Neural cell (in vitro differentiated cells): ENCODE measurements around the gene GALNT2. TPM values are rescaled to one million over a fixed set of nuclear protein-coding genes. Genes with fewer than 3 reads are reported as not detected.

ENCODE experiments used
- H2AFZ ChIP-seq: fragments of 200-600, 300-800 bp; sonication (generic), shearing (Covaris generic); 2 replicates; pipeline ENCODE4 v1.6.0; 2014; ENCODE audit warnings: low read depth, mild to moderate bottlenecking, antibody characterized with exemption, low read length, moderate library complexity
- H3F3A ChIP-seq: fragments of 200-600 bp; shearing (Covaris generic); 2 replicates; pipeline ENCODE4 v1.6.1; 2016; ENCODE audit warnings: mild to moderate bottlenecking, moderate library complexity, mixed read lengths, antibody characterized with exemption, low read length; ENCODE audit not compliant: insufficient read depth, poor library complexity, severe bottlenecking
- H3K27ac ChIP-seq: fragments of 200-600, 300-800 bp; sonication (generic), shearing (Covaris generic); 2 replicates; pipeline ENCODE4 v1.5.1; 2014; ENCODE audit warnings: mild to moderate bottlenecking, low read length, moderate library complexity
- H3K27me3 ChIP-seq: fragments of 300-800, 200-600 bp; sonication (generic), shearing (Covaris generic); 2 replicates; pipeline ENCODE4 v1.6.0; 2014; ENCODE audit warnings: mild to moderate bottlenecking, low read depth, low read length, moderate library complexity; ENCODE audit not compliant: insufficient read depth
- H3K36me3 ChIP-seq: fragments of 300-800, 200-600 bp; sonication (generic), shearing (Covaris generic); 2 replicates; pipeline ENCODE4 v1.5.1; 2014; ENCODE audit warnings: mild to moderate bottlenecking, antibody characterized with exemption, low read length, moderate library complexity; ENCODE audit not compliant: insufficient read depth
- H3K4me2 ChIP-seq: fragments of 300-800, 200-600 bp; sonication (generic), shearing (Covaris generic); 2 replicates; pipeline ENCODE4 v1.6.0; 2014; ENCODE audit warnings: mild to moderate bottlenecking, low read length
- H3K4me3 ChIP-seq: fragments of 300-800, 200-600 bp; sonication (generic), shearing (Covaris generic); 2 replicates; pipeline ENCODE4 v1.5.1; 2014; ENCODE audit warnings: mild to moderate bottlenecking, low read length, moderate library complexity
- H3K79me2 ChIP-seq: fragments of 200-600 bp; shearing (Covaris generic); replicated peaks from 2 replicates; pipeline ENCODE4 v1.6.0; 2014; ENCODE audit warnings: mild to moderate bottlenecking, low read length, moderate library complexity; ENCODE audit not compliant: insufficient read depth
- H3K9ac ChIP-seq: fragments of 300-800, 200-600 bp; sonication (generic), shearing (Covaris generic); 2 replicates; pipeline ENCODE4 v1.6.1; 2016; ENCODE audit warnings: mild to moderate bottlenecking, low read length, mixed read lengths
- H3K9me2 ChIP-seq: fragments of 200-600 bp; shearing (Covaris generic); 2 replicates; pipeline ENCODE4 v1.6.1; 2016; ENCODE audit warnings: mild to moderate bottlenecking, low read length, mixed read lengths; ENCODE audit not compliant: insufficient read depth
- H3K9me3 ChIP-seq: fragments of 200-600, 300-800 bp; sonication (generic), shearing (Covaris generic); 2 replicates; pipeline ENCODE4 v1.6.1; 2016; ENCODE audit warnings: mild to moderate bottlenecking, mixed run types, low read length, moderate library complexity, mixed read lengths
- H4K20me1 ChIP-seq: fragments of 200-600 bp; shearing (Covaris generic); 2 replicates; pipeline ENCODE4 v1.6.1; 2016; ENCODE audit warnings: mild to moderate bottlenecking, mixed run types; ENCODE audit not compliant: insufficient read depth
- CTCF ChIP-seq: fragments of 450-650 bp; IDR thresholded peaks from 2 replicates; pipeline ENCODE4 v1.5.1; 2014; ENCODE audit warnings: antibody characterized with exemption, mild to moderate bottlenecking, moderate library complexity; ENCODE audit not compliant: poor library complexity, severe bottlenecking
- EP300 ChIP-seq: fragments of 450-650 bp; conservative IDR thresholded peaks from 2 replicates; pipeline ENCODE4 v1.6.1; 2014; ENCODE audit warnings: antibody characterized with exemption, mild to moderate bottlenecking, moderate library complexity; ENCODE audit not compliant: poor library complexity, severe bottlenecking
- EZH2 ChIP-seq: fragments of 200-600, 300-800 bp; shearing (Covaris generic), sonication (generic); IDR thresholded peaks from 2 replicates; pipeline ENCODE4 v1.6.1; 2014; ENCODE audit warnings: antibody characterized with exemption, low read length, borderline replicate concordance, mild to moderate bottlenecking; ENCODE audit not compliant: insufficient read depth, poor library complexity, severe bottlenecking
- MXI1 ChIP-seq: fragments of 450-650 bp; conservative IDR thresholded peaks from 2 replicates; pipeline ENCODE4 v1.6.1; 2014; ENCODE audit warnings: antibody characterized with exemption, mild to moderate bottlenecking; ENCODE audit not compliant: poor library complexity, severe bottlenecking
- POLR2AphosphoS5 ChIP-seq: IDR thresholded peaks from 2 replicates; pipeline ENCODE4 v1.6.1; 2012
- RAD21 ChIP-seq: fragments of 450-650 bp; conservative IDR thresholded peaks from 2 replicates; pipeline ENCODE4 v1.6.1; 2014; ENCODE audit warnings: antibody characterized with exemption, mild to moderate bottlenecking, moderate library complexity
- REST ChIP-seq: IDR thresholded peaks from 2 replicates; pipeline ENCODE4 v1.6.1; 2012; ENCODE audit warnings: borderline replicate concordance
- SMC3 ChIP-seq: fragments of 450-650 bp; conservative IDR thresholded peaks from 2 replicates; pipeline ENCODE4 v1.6.1; 2014; ENCODE audit warnings: antibody characterized with exemption, mild to moderate bottlenecking, moderate library complexity; ENCODE audit not compliant: poor library complexity
- TAF1 ChIP-seq: IDR thresholded peaks from 2 replicates; pipeline ENCODE4 v1.6.1; 2012; ENCODE audit warnings: low read depth
- polyA plus RNA-seq: library from polyadenylated mRNA; depleted of rRNA; stranded (reverse); fragments of >200 nt; gene quantifications from 2 replicates; pipeline ENCODE4 v1.2.3, GENCODE V29; 2014

GALNT2 gene
- polyA plus RNA-seq, 1 donor from 2014 or later = 38.8 TPM

DNA sequence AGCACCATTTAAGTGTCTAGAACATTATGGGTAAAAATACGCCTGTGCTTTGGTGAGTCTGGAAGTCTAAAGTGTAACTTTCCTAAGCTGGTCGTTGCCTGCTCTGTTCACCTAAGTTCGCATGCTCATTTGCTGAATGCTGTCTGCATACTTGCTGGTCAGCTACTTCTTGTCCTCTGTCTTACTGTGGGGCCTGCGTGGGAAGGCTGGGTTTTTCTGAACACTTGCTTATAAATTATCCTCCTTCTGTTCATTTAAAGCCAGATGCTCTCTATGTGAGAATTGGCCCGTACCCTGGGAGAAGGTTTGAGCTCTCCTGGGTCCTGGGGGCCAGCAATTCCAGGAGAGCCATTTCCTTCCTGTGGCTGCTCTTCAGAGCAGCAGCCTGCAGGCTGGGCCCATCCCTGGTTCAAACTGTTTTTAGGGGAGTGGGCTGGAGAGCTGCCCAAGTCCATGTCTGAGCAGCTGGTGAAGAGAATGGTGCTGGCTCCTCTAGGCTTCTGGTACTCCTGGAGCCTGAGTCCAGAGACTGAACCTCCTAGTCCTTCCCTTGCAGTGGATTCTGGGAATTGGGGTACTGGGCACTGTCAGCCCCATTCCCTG is 75.7 kb downstream of the GALNT2 start:
- H3K79me2 ChIP-seq = peaks cover 21% of the 10 kb centered on the region
- H3K9ac ChIP-seq = no peak overlapping the region
- H3K27me3 ChIP-seq = no peaks in the 10 kb centered on the region
- TF ChIP-seq TAF1 = no peak
- no peak for TF ChIP-seq EP300
- TF ChIP-seq POLR2AphosphoS5 = no peak
- TF ChIP-seq REST = no peak
- no peak for TF ChIP-seq MXI1
- H2AFZ ChIP-seq = no peak overlapping the region
- no peaks in the 10 kb centered on the region for H3K9me2 ChIP-seq
- no peak overlapping the region for H3K27ac ChIP-seq
- H4K20me1 ChIP-seq = no peaks in the 10 kb centered on the region
- H3K36me3 ChIP-seq = no peaks in the 10 kb centered on the region
- H3F3A ChIP-seq = no peaks in the 10 kb centered on the region
- no peaks in the 10 kb centered on the region for H3K9me3 ChIP-seq
- no peak overlapping the region for H3K4me2 ChIP-seq
- no peak overlapping the region for H3K4me3 ChIP-seq

GRCh38 chr1:230143534-230143933 is 76.5 kb downstream of the GALNT2 start:
- Histone ChIP-seq H3F3A (no peaks in the 10 kb centered on the region), H3K27ac (no peak overlapping the region), H4K20me1 (no peaks in the 10 kb centered on the region), H3K27me3 (no peaks in the 10 kb centered on the region), H3K4me2 (no peak overlapping the region), H3K79me2 (peaks cover 21% of the 10 kb centered on the region), H3K9me2 (no peaks in the 10 kb centered on the region), H3K9me3 (no peaks in the 10 kb centered on the region), H3K4me3 (peak overlapping the region; percentile 21), H3K9ac (no peak overlapping the region), H2AFZ (no peak overlapping the region), H3K36me3 (no peaks in the 10 kb centered on the region)
- TF ChIP-seq POLR2AphosphoS5 (peak; percentile 49), MXI1 (peak; percentile 56), CTCF (no peak), EP300 (peak; percentile 50)

GRCh38 chr1:230144010-230144614 is 77.1 kb downstream of the GALNT2 start:
- Histone ChIP-seq H3K27me3 (no peaks in the 10 kb centered on the region), H3K4me2 (no peak overlapping the region), H4K20me1 (no peaks in the 10 kb centered on the region), H3K9me2 (no peaks in the 10 kb centered on the region), H3K9ac (no peak overlapping the region), H3K79me2 (peaks cover 21% of the 10 kb centered on the region), H3F3A (no peaks in the 10 kb centered on the region), H3K36me3 (no peaks in the 10 kb centered on the region), H3K9me3 (no peaks in the 10 kb centered on the region), H3K27ac (no peak overlapping the region), H2AFZ (no peak overlapping the region), H3K4me3 (no peak overlapping the region)
- no peak for TF ChIP-seq SMC3
- no peak for TF ChIP-seq RAD21
- TF ChIP-seq MXI1 = no peak
- TF ChIP-seq POLR2AphosphoS5 = no peak
- no peak for TF ChIP-seq CTCF
- no peak for TF ChIP-seq TAF1
- no peak for TF ChIP-seq REST
- TF ChIP-seq EZH2 = no peak
- no peak for TF ChIP-seq EP300
